Karpas-422 (cell line): Measurements from ENCODE around the gene ZNF511. TPM values are rescaled to one million over a fixed set of nuclear protein-coding genes. Genes with fewer than 3 reads are reported as not detected.

Experiments used
- DNase-seq: peaks from one replicate; pipeline ENCODE4 v3.0.0-alpha.2; 2015
- H2AFZ ChIP-seq: fragments of 200-600 bp; sonication (generic); 2 replicates; pipeline ENCODE4 v1.6.1; 2014; ENCODE audit warnings: antibody characterized with exemption, low read length, mixed read lengths
- H3K27ac ChIP-seq: fragments of 200-600 bp; sonication (generic); 2 replicates; pipeline ENCODE4 v1.5.1; 2014; ENCODE audit warnings: mild to moderate bottlenecking, low read length, moderate library complexity
- H3K27me3 ChIP-seq: fragments of 200-600 bp; sonication (generic); 2 replicates; pipeline ENCODE4 v1.6.1; 2014; ENCODE audit warnings: low read length, mixed read lengths
- H3K36me3 ChIP-seq: fragments of 200-600 bp; sonication (generic); 2 replicates; pipeline ENCODE4 v1.6.1; 2014; ENCODE audit warnings: low read length, mixed read lengths; ENCODE audit not compliant: insufficient read depth
- H3K4me1 ChIP-seq: fragments of 200-600 bp; sonication (generic); 2 replicates; pipeline ENCODE4 v1.6.1; 2014; ENCODE audit warnings: mild to moderate bottlenecking, low read length, mixed read lengths
- H3K4me2 ChIP-seq: fragments of 200-600 bp; sonication (generic); 2 replicates; pipeline ENCODE4 v1.6.1; 2014; ENCODE audit warnings: low read length, low read depth, mild to moderate bottlenecking; ENCODE audit not compliant: poor library complexity, severe bottlenecking
- H3K4me3 ChIP-seq: fragments of 200-600 bp; sonication (generic); 2 replicates; pipeline ENCODE4 v1.5.1; 2014; ENCODE audit warnings: mild to moderate bottlenecking, antibody characterized with exemption, low read length, mixed read lengths
- H3K79me2 ChIP-seq: fragments of 200-600 bp; sonication (generic); 2 replicates; pipeline ENCODE4 v1.6.1; 2014; ENCODE audit warnings: mild to moderate bottlenecking, low read length, mixed read lengths
- H3K9ac ChIP-seq: fragments of 200-600 bp; sonication (generic); 2 replicates; pipeline ENCODE4 v1.6.0; 2014; ENCODE audit warnings: low read length
- H3K9me2 ChIP-seq: fragments of 200-600 bp; sonication (generic), shearing (Covaris generic); replicated peaks from 2 replicates; pipeline ENCODE4 v1.6.0; 2014; ENCODE audit warnings: mild to moderate bottlenecking, low read length, moderate library complexity; ENCODE audit not compliant: insufficient read depth
- H3K9me3 ChIP-seq: fragments of 300-700, 200-600 bp; sonication (generic); 2 replicates; pipeline ENCODE4 v1.6.1; 2014; ENCODE audit warnings: low read length, mixed read lengths
- H4K20me1 ChIP-seq: fragments of 200-600 bp; sonication (generic); 2 replicates; pipeline ENCODE4 v1.6.1; 2014; ENCODE audit warnings: mild to moderate bottlenecking, antibody characterized with exemption, low read length, low read depth; ENCODE audit not compliant: insufficient read depth
- small RNA-seq: library from RNA; depleted of rRNA; stranded (forward); fragments of <200 nt; gene quantifications from one replicate; pipeline ENCODE3, GENCODE V24; 2014
- total RNA-seq: library from RNA; depleted of rRNA; stranded (reverse); fragments of >200 nt; shearing (Covaris generic); gene quantifications from 2 replicates; pipeline ENCODE4 v1.2.3, GENCODE V29; 2014; ENCODE audit warnings: low replicate concordance; rRNA removed

The ZNF511 gene
- total RNA-seq, 1 experiment from 2014 or later = 14.0 TPM

GRCh38 chr10:133361227-133361626, 52.5 kb downstream of the ZNF511 start:
- Histone ChIP-seq H4K20me1 (no peaks in the 10 kb centered on the region), H3K9me3 (no peaks in the 10 kb centered on the region), H3K9ac (no peak overlapping the region), H3K9me2 (no peaks in the 10 kb centered on the region), H3K4me1 (peaks cover 5% of the 10 kb centered on the region; the same call in 1 of the 2 replicates), H3K27me3 (no peaks in the 10 kb centered on the region), H3K27ac (no peak overlapping the region), H3K4me3 (no peak overlapping the region), H3K79me2 (no peaks in the 10 kb centered on the region), H2AFZ (no peak overlapping the region), H3K4me2 (no peak overlapping the region), H3K36me3 (no peaks in the 10 kb centered on the region)
- DNase-seq = no peak

GRCh38 chr10:133361773-133362441, 53.2 kb downstream of the ZNF511 start:
- H3K9me2 ChIP-seq = no peaks in the 10 kb centered on the region
- no peak overlapping the region for H3K4me3 ChIP-seq
- H3K4me1 ChIP-seq = peaks cover 5% of the 10 kb centered on the region; the same call in 1 of the 2 replicates
- H3K9ac ChIP-seq = no peak overlapping the region
- H3K27ac ChIP-seq = no peak overlapping the region
- H3K9me3 ChIP-seq = no peaks in the 10 kb centered on the region
- H4K20me1 ChIP-seq = no peaks in the 10 kb centered on the region
- H3K27me3 ChIP-seq = no peaks in the 10 kb centered on the region
- no peaks in the 10 kb centered on the region for H3K79me2 ChIP-seq
- H3K36me3 ChIP-seq = no peaks in the 10 kb centered on the region
- no peak for DNase-seq
- H2AFZ ChIP-seq = no peak overlapping the region
- no peak overlapping the region for H3K4me2 ChIP-seq

Small RNA genes within 50 kb of the gene (small RNA-seq; reads per million reads assigned to genes)
- gene BANF1P2 = not detected

Other genes starting within 250 kb of the ZNF511 start
- gene ADGRA1, start 221.0 kb upstream of the ZNF511 start, total RNA-seq = not detected in 2 replicates
- not detected in 2 replicates for gene KNDC1, start 148.7 kb upstream of the ZNF511 start, total RNA-seq
- not detected in 2 replicates for gene UTF1, start 78.7 kb upstream of the ZNF511 start, total RNA-seq
- gene VENTX, start 71.1 kb upstream of the ZNF511 start, total RNA-seq = not detected in 2 replicates
- 0.71 and 3.8 TPM in 2 replicates for gene ADAM8, start 32.0 kb upstream of the ZNF511 start, total RNA-seq
- gene TUBGCP2, start within 50 bp of the ZNF511 start, total RNA-seq = 21.4 and 29.5 TPM in 2 replicates
- not detected in 2 replicates for gene CALY, start 28.0 kb downstream of the ZNF511 start, total RNA-seq
- gene PRAP1, start 38.5 kb downstream of the ZNF511 start, total RNA-seq = not detected in 2 replicates
- 0.97 and 1.5 TPM in 2 replicates for gene FUOM, start 49.1 kb downstream of the ZNF511 start, total RNA-seq
- 37.3 and 71.9 TPM in 2 replicates for gene ECHS1, start 64.4 kb downstream of the ZNF511 start, total RNA-seq
- gene PAOX, start 70.3 kb downstream of the ZNF511 start, total RNA-seq = 1.6 TPM in 1 of 2 replicates, not detected in the other
- 26.9 and 33.6 TPM in 2 replicates for gene MTG1, start 85.2 kb downstream of the ZNF511 start, total RNA-seq
- not detected in 2 replicates for gene SPRN, start 115.7 kb downstream of the ZNF511 start, total RNA-seq
- 6.9 and 7.0 TPM in 2 replicates for gene SCART1, start 145.0 kb downstream of the ZNF511 start, total RNA-seq
- 0.61 TPM in 1 of 2 replicates, not detected in the other for gene CYP2E1, start 218.4 kb downstream of the ZNF511 start, total RNA-seq